Transverse colon (tissue), 4 donors: ENCODE results near the gene SLC6A20. TPM values are rescaled to one million over a fixed set of nuclear protein-coding genes. Genes with fewer than 3 reads are reported as not detected.

Source experiments
- DNase-seq: peaks from one replicate; pipeline ENCODE4 v3.0.0-alpha.2; 2019
- H3K27ac ChIP-seq, 4 donors: fragments of 200-600 bp; sonication (generic); 2 replicates each; pipeline ENCODE4 v1.5.1; 2016 to 2018; ENCODE audit warnings: inconsistent platforms in 4 of 4
- H3K27me3 ChIP-seq: fragments of 200-600 bp; sonication (generic); 2 replicates; pipeline ENCODE4 v1.5.1; 2017; ENCODE audit warnings: inconsistent platforms
- H3K36me3 ChIP-seq, 4 donors: fragments of 200-600 bp; sonication (generic); 2 replicates each; pipeline ENCODE4 v1.5.1; 2017 to 2019; ENCODE audit warnings: inconsistent platforms in 4 of 4
- H3K4me1 ChIP-seq, 4 donors: fragments of 200-600 bp; sonication (generic); 2 replicates each; pipeline ENCODE4 v1.5.1; 2017 to 2020; ENCODE audit warnings: inconsistent platforms in 4 of 4
- H3K4me3 ChIP-seq, 4 donors: fragments of 200-600 bp; sonication (generic); 1 replicate in 1 of 4; 2 replicates in 3 of 4; pipeline versions ENCODE4 v1.5.1 to v1.6.1; 2017 to 2019; ENCODE audit warnings: inconsistent platforms in 4 of 4
- H3K9me3 ChIP-seq, 2 donors: fragments of 200-600 bp; sonication (generic); 2 replicates each; pipeline ENCODE4 v1.5.1; 2017 to 2019; ENCODE audit warnings: inconsistent platforms in 2 of 2
- CTCF ChIP-seq, 5 experiments: fragments of 200-600 bp in 3 of 5; fragments of 450-650 bp in 2 of 5; sonication (generic) in 3 of 5; IDR thresholded peaks; 1 replicate in 2 of 5; 2 replicates in 3 of 5; pipeline ENCODE4 v1.5.1; 2016 to 2017; ENCODE audit warnings: antibody characterized with exemption in 5 of 5, inconsistent platforms in 3 of 5, mild to moderate bottlenecking in 2 of 5, moderate library complexity in 1 of 5
- EP300 ChIP-seq: sonication (generic); formaldehyde crosslinking; IDR thresholded peaks from one replicate; pipeline ENCODE4 v1.6.1; 2017; ENCODE audit warnings: antibody characterized with exemption, low read depth
- POLR2A ChIP-seq: fragments of 450-650 bp; IDR thresholded peaks from one replicate; pipeline ENCODE4 v1.6.1; 2016; ENCODE audit warnings: antibody characterized with exemption, mild to moderate bottlenecking, moderate library complexity
- POLR2AphosphoS5 ChIP-seq, 3 donors: sonication (generic); formaldehyde crosslinking; IDR thresholded peaks; one replicate each; pipeline ENCODE4 v1.6.1; 2016; ENCODE audit warnings: antibody characterized with exemption in 3 of 3
- WGBS, 2 donors: methylation state at CpG; one replicate each; pipeline ENCODE4 v1.1.5; 2018; ENCODE audit warnings: low coverage in 1 of 2; 5-methylcytosine and 5-hydroxymethylcytosine counted together
- in situ Hi-C, 4 donors: fragments of 200-750 bp; cut with MboI; loops; one replicate each; pipeline versions ENCODE4 v1.15.0 to v1.15.1; 2017; ENCODE audit warnings: low sequenced_read_pairs in 3 of 4, low pct_ligation_motif_present in 1 of 4, low pct_unique_long_range_greater_than_20kb in 1 of 4
- intact Hi-C: fragments of 100-400 bp; cut with DNase I; formaldehyde crosslinking; loops from one replicate; pipeline ENCODE4 v1.15.1; 2023; ENCODE audit warnings: low total_unique reads
- total RNA-seq, 4 donors: library from RNA; depleted of rRNA; stranded (reverse); fragments of >200 nt; gene quantifications; one replicate each; pipeline ENCODE4 v1.1.0, GENCODE V29; 2016

The SLC6A20 gene
- total RNA-seq, 4 donors from 2014 or later, result 0.32 to 0.41 TPM; not detected in 2

GRCh38 chr3:45719655-45720487 lies 76.5 kb downstream of the SLC6A20 start:
- in situ Hi-C loops, result no loop called here
- H3K27ac ChIP-seq, result no peak overlapping the region
- WGBS, 2 donors, result 74 to 81% methylated on average over 2 to 3 of the region's 3 CpGs
- H3K4me3 ChIP-seq, result no peak overlapping the region
- intact Hi-C loops, result no loop called here
- no peaks in the 10 kb centered on the region for H3K9me3 ChIP-seq
- H3K36me3 ChIP-seq, result peaks cover 0 to 47% (median 14%) of the 10 kb centered on the region in 4 donors
- DNase-seq, result no peak
- peaks cover 0 to 4% (median 0%) of the 10 kb centered on the region in 4 donors for H3K4me1 ChIP-seq
- TF ChIP-seq POLR2A (no peak), CTCF (IDR thresholded peaks at IDR 0.05) (no peak), POLR2AphosphoS5 (IDR thresholded peaks at IDR 0.05) (no peak), EP300 (no peak)
- H3K27me3 ChIP-seq, result no peaks in the 10 kb centered on the region

- Histone ChIP-seq H3K4me1 (peaks cover 0 to 4% (median 0%) of the 10 kb centered on the region in 4 donors), H3K27me3 (no peaks in the 10 kb centered on the region), H3K36me3 (peaks cover 0 to 26% (median 12%) of the 10 kb centered on the region in 4 donors), H3K9me3 (no peaks in the 10 kb centered on the region), H3K4me3 (no peak overlapping the region), H3K27ac (no peak overlapping the region)
- TF ChIP-seq POLR2AphosphoS5 (IDR thresholded peaks at IDR 0.05), result no peak
- TF ChIP-seq EP300, result no peak
- no peak for TF ChIP-seq CTCF (IDR thresholded peaks at IDR 0.05)
- no peak for TF ChIP-seq POLR2A
- WGBS, 2 donors, result 68 to 86% methylated on average over 2 to 3 of the region's 3 CpGs
- intact Hi-C loops, result no loop called here
- no peak for DNase-seq
- in situ Hi-C loops, result no loop called here
Observed at GRCh38 chr3:45716790-45717336, 79.5 kb downstream of the SLC6A20 start.

- Histone ChIP-seq H3K4me3 (no peak overlapping the region), H3K4me1 (peaks cover 0 to 4% (median 0%) of the 10 kb centered on the region in 4 donors), H3K27ac (no peak overlapping the region), H3K27me3 (no peaks in the 10 kb centered on the region), H3K9me3 (no peaks in the 10 kb centered on the region), H3K36me3 (peaks cover 0 to 32% (median 15%) of the 10 kb centered on the region in 4 donors)
- in situ Hi-C loops (no loop called here), intact Hi-C loops (no loop called here)
- WGBS, 2 donors, result 71 to 100% methylated on average over 2 of the region's 2 CpGs
- DNase-seq, result no peak
- TF ChIP-seq POLR2AphosphoS5 (IDR thresholded peaks at IDR 0.05) (no peak), POLR2A (no peak), EP300 (no peak), CTCF (IDR thresholded peaks at IDR 0.05) (no peak)
Observed at GRCh38 chr3:45715945-45716344, 80.4 kb downstream of the SLC6A20 start.

GRCh38 chr3:45712434-45713110 lies 83.8 kb downstream of the SLC6A20 start:
- H3K36me3 ChIP-seq, result peaks cover 0 to 42% (median 14%) of the 10 kb centered on the region in 4 donors
- intact Hi-C loops (no loop called here), in situ Hi-C loops (no loop called here)
- DNase-seq, result no peak
- WGBS, 2 donors, result 90 to 94% methylated on average over 3 to 7 of the region's 7 CpGs
- H3K27ac ChIP-seq, result no peak overlapping the region
- TF ChIP-seq CTCF (IDR thresholded peaks at IDR 0.05) (no peak), POLR2A (no peak), EP300 (no peak), POLR2AphosphoS5 (IDR thresholded peaks at IDR 0.05) (no peak)
- H3K9me3 ChIP-seq, result no peaks in the 10 kb centered on the region
- H3K27me3 ChIP-seq, result no peaks in the 10 kb centered on the region
- no peak overlapping the region for H3K4me3 ChIP-seq
- H3K4me1 ChIP-seq, result no peaks in the 10 kb centered on the region
